BJ (cell line): ENCODE results near the gene AP3B1. TPM values are rescaled to one million over a fixed set of nuclear protein-coding genes. Genes with fewer than 3 reads are reported as not detected.

Source experiments
- CTCF ChIA-PET: fragments of 350-600 bp; formaldehyde crosslinking; extraction: SDS; loops from one replicate; lab custom pipeline; 2021; ENCODE audit warnings: antibody characterized with exemption, inconsistent platforms; lab: Yijun Ruan, JAX
- POLR2A ChIA-PET: fragments of 300-600 bp; sonication (Branson Sonifier 250); formaldehyde crosslinking; extraction: SDS; loops from one replicate; lab custom pipeline; 2021; ENCODE audit warnings: antibody characterized with exemption; lab: Charles Lee
- DNase-seq: peaks from one replicate; pipeline ENCODE4 v3.0.0-alpha.2; 2011; ENCODE audit warnings: low read depth
- H3K27me3 ChIP-seq: 2 replicates; pipeline ENCODE4 v1.6.0; 2011; ENCODE audit warnings: low read length; ENCODE audit not compliant: control insufficient read depth, insufficient read depth
- H3K36me3 ChIP-seq: 2 replicates; pipeline ENCODE4 v1.5.1; 2011; ENCODE audit warnings: low read length; ENCODE audit not compliant: control insufficient read depth, insufficient read depth
- H3K4me3 ChIP-seq: 2 replicates; pipeline ENCODE4 v1.5.1; 2011; ENCODE audit warnings: low read depth, mild to moderate bottlenecking, control low read depth, low read length
- CTCF ChIP-seq: IDR thresholded peaks from 2 replicates; pipeline ENCODE4 v1.5.1; 2011; ENCODE audit warnings: low read depth, mild to moderate bottlenecking, control low read depth, inconsistent platforms, low read length, moderate library complexity; ENCODE audit not compliant: insufficient read depth
- polyA plus RNA-seq: library from polyadenylated mRNA; depleted of rRNA; stranded (reverse); fragments of >200 nt; gene quantifications from 2 replicates; pipeline ENCODE4 v1.2.3, GENCODE V29; 2011

AP3B1 gene
- polyA plus RNA-seq, 1 experiment, result 23.9 TPM

GRCh38 chr5:78102500-78102899, 192.0 kb downstream of the AP3B1 start:
- CTCF ChIA-PET, result interaction anchor here (1.3 kb wide), 1 partner anchor 10 kb away, joined by 3 read pairs; no protein-coding TSS in a partner anchor
- DNase-seq, result no peak
- POLR2A ChIA-PET, result interaction anchor here (0.5 kb wide), 2 partner anchors 32 to 469 kb away, joined by 3 to 4 read pairs; no protein-coding TSS in a partner anchor
- Histone ChIP-seq H3K36me3 (peaks cover 7% of the 10 kb centered on the region), H3K4me3 (no peak overlapping the region), H3K27me3 (no peaks in the 10 kb centered on the region)
- no peak for TF ChIP-seq CTCF

GRCh38 chr5:78095125-78095524, 199.4 kb downstream of the AP3B1 start:
- CTCF ChIA-PET, result no interaction called here
- POLR2A ChIA-PET, result no interaction called here

GRCh38 chr5:78090002-78090401, 204.5 kb downstream of the AP3B1 start:
- Histone ChIP-seq H3K4me3 (no peak overlapping the region), H3K36me3 (no peaks in the 10 kb centered on the region), H3K27me3 (no peaks in the 10 kb centered on the region)
- POLR2A ChIA-PET, result no interaction called here
- no peak for TF ChIP-seq CTCF
- CTCF ChIA-PET, result no interaction called here
- DNase-seq, result no peak

More at GRCh38 chr5:78095125-78095524, 199.4 kb downstream of the AP3B1 start:
- no peak for DNase-seq
- H3K4me3 ChIP-seq, result no peak overlapping the region
- TF ChIP-seq CTCF, result no peak
- no peaks in the 10 kb centered on the region for H3K27me3 ChIP-seq
- peaks cover 7% of the 10 kb centered on the region for H3K36me3 ChIP-seq

GRCh38 chr5:78078858-78079257, 215.6 kb downstream of the AP3B1 start:
- POLR2A ChIA-PET, result no interaction called here
- Histone ChIP-seq H3K36me3 (no peaks in the 10 kb centered on the region), H3K27me3 (no peaks in the 10 kb centered on the region), H3K4me3 (no peak overlapping the region)
- TF ChIP-seq CTCF, result no peak
- no peak for DNase-seq
- CTCF ChIA-PET, result no interaction called here

GRCh38 chr5:78077369-78078068, 217.0 kb downstream of the AP3B1 start:
- CTCF ChIA-PET, result interaction anchor here (0.9 kb wide), 1 partner anchor 36 kb away, joined by 3 read pairs; no protein-coding TSS in a partner anchor
- Histone ChIP-seq H3K27me3 (no peaks in the 10 kb centered on the region), H3K36me3 (no peaks in the 10 kb centered on the region), H3K4me3 (no peak overlapping the region)
- DNase-seq, result no peak
- POLR2A ChIA-PET, result no interaction called here
- TF ChIP-seq CTCF, result no peak
